Fibroblast of lung (primary cell): ENCODE results near the gene HOXB6. TPM values are rescaled to one million over a fixed set of nuclear protein-coding genes. Genes with fewer than 3 reads are reported as not detected.

Source experiments
- DNase-seq, 2 donors: peaks; one replicate each; pipeline versions ENCODE4 v3.0.0 to v3.0.0-alpha.2; 2010; ENCODE audit warnings: low read depth in 2 of 2
- H2AFZ ChIP-seq: 2 replicates; pipeline ENCODE4 v1.5.1; 2012; ENCODE audit warnings: low read length, control low read depth, inconsistent platforms
- H3K27ac ChIP-seq: 2 replicates; pipeline ENCODE4 v1.5.1; 2011; ENCODE audit warnings: low read length, control low read depth; ENCODE audit not compliant: insufficient read depth
- H3K27me3 ChIP-seq: 2 replicates; pipeline ENCODE4 v1.5.1; 2011; ENCODE audit warnings: mild to moderate bottlenecking, low read length; ENCODE audit not compliant: control insufficient read depth, insufficient read depth
- H3K36me3 ChIP-seq: 2 replicates; pipeline ENCODE4 v1.5.1; 2011; ENCODE audit warnings: low read length; ENCODE audit not compliant: control insufficient read depth, insufficient read depth
- H3K4me1 ChIP-seq: 2 replicates; pipeline ENCODE4 v1.5.1; 2011; ENCODE audit warnings: low read length; ENCODE audit not compliant: control insufficient read depth, insufficient read depth; ENCODE audit errors: extremely low read depth
- H3K4me2 ChIP-seq: 2 replicates; pipeline ENCODE4 v1.5.1; 2011; ENCODE audit warnings: low read length, control low read depth; ENCODE audit not compliant: insufficient read depth; ENCODE audit errors: extremely low read depth
- H3K4me3 ChIP-seq, 4 experiments: fragments of 200-600 bp in 1 of 4; sonication (generic) in 1 of 4; replicated peaks in 1 of 4; 2 replicates each; pipeline ENCODE4 v1.5.1; 2011 to 2016; ENCODE audit warnings: low read length in 4 of 4, low read depth in 3 of 4, mild to moderate bottlenecking in 3 of 4, control low read depth in 2 of 4, inconsistent platforms in 1 of 4, mixed read lengths in 1 of 4; ENCODE audit not compliant: insufficient read depth in 1 of 4; ENCODE audit errors: control extremely low read depth in 1 of 4
- H3K79me2 ChIP-seq: 2 replicates; pipeline ENCODE4 v1.5.1; 2012; ENCODE audit warnings: mild to moderate bottlenecking, low read length, inconsistent platforms; ENCODE audit not compliant: control insufficient read depth, insufficient read depth
- H3K9ac ChIP-seq: 2 replicates; pipeline ENCODE4 v1.5.1; 2011; ENCODE audit warnings: mild to moderate bottlenecking, low read length, control low read depth; ENCODE audit not compliant: insufficient read depth
- H3K9me3 ChIP-seq: 2 replicates; pipeline ENCODE4 v1.5.1; 2012; ENCODE audit warnings: low read depth, low read length; ENCODE audit not compliant: control insufficient read depth, insufficient read depth
- H4K20me1 ChIP-seq: 2 replicates; pipeline ENCODE4 v1.5.1; 2011; ENCODE audit warnings: low read length; ENCODE audit not compliant: control insufficient read depth, insufficient read depth; ENCODE audit errors: extremely low read depth
- EZH2 ChIP-seq: IDR thresholded peaks from 2 replicates; pipeline ENCODE4 v1.5.1; 2012; ENCODE audit warnings: low read length, control low read depth, mild to moderate bottlenecking; ENCODE audit errors: missing control alignments
- polyA plus RNA-seq, 2 donors: library from polyadenylated mRNA; depleted of rRNA in 1 of 2; stranded (reverse) in 1 of 2; unstranded in 1 of 2; fragments of >200 nt; gene quantifications; 2 replicates each; pipeline ENCODE4 v1.2.1, GENCODE V29; 2011 to 2012; ENCODE audit warnings: missing spikeins in 1 of 2
- total RNA-seq: library from RNA; depleted of rRNA; stranded (reverse); fragments of >200 nt; gene quantifications from 2 replicates; pipeline ENCODE4 v1.2.1, GENCODE V29; 2014

Gene HOXB6
- total and polyA plus RNA-seq, 2 donors (not counting 1 experiment from before 2014, with no cell fraction given): 16.2 to 28.9 TPM

GRCh38 chr17:48546137-48546923 is 58.5 kb downstream of the HOXB6 start:
- no peaks in the 10 kb centered on the region for H3K9me3 ChIP-seq
- H3K36me3 ChIP-seq: peaks cover 19% of the 10 kb centered on the region
- no peak for TF ChIP-seq EZH2
- H2AFZ ChIP-seq: no peak overlapping the region
- DNase-seq: peak in 1 of 2 donors; percentile 83
- H4K20me1 ChIP-seq: no peaks in the 10 kb centered on the region
- H3K79me2 ChIP-seq: peaks cover 89% of the 10 kb centered on the region
- H3K4me1 ChIP-seq: peaks cover 29% of the 10 kb centered on the region
- peak overlapping the region; percentile 94 for H3K4me2 ChIP-seq
- H3K27me3 ChIP-seq: no peaks in the 10 kb centered on the region
- no peak overlapping the region for H3K9ac ChIP-seq
- peak overlapping the region; percentile 97 for H3K27ac ChIP-seq
- H3K4me3 ChIP-seq: peak overlapping the region in 3 of 4 experiments; percentile 20 to 90 (median 46)

Other genes with a start within 250 kb of the HOXB6 start
- not detected in 2 replicates for gene SKAP1, start 174.8 kb downstream of the HOXB6 start, total RNA-seq
- not detected in 2 replicates for gene SKAP1, start 174.8 kb downstream of the HOXB6 start, polyA plus RNA-seq
- gene HOXB1, start 74.0 kb downstream of the HOXB6 start, total RNA-seq: not detected in 2 replicates
- not detected in 2 replicates for gene HOXB1, start 74.0 kb downstream of the HOXB6 start, polyA plus RNA-seq
- gene HOXB2, start 59.9 kb downstream of the HOXB6 start, total RNA-seq: 9.2 and 12.2 TPM in 2 replicates
- gene HOXB2, start 59.9 kb downstream of the HOXB6 start, polyA plus RNA-seq: 12.3 and 15.9 TPM in 2 replicates
- gene HOXB4, start 26.6 kb downstream of the HOXB6 start, total RNA-seq: 6.2 and 8.9 TPM in 2 replicates
- gene HOXB4, start 26.6 kb downstream of the HOXB6 start, polyA plus RNA-seq: 3.4 and 3.8 TPM in 2 replicates
- gene HOXB3, start 14.7 kb downstream of the HOXB6 start, total RNA-seq: 15.7 and 28.6 TPM in 2 replicates
- gene HOXB3, start 14.7 kb downstream of the HOXB6 start, polyA plus RNA-seq: 15.7 and 19.5 TPM in 2 replicates
- 1.0 and 2.1 TPM in 2 replicates for gene HOXB5, start 11.2 kb downstream of the HOXB6 start, total RNA-seq
- 9.4 and 17.2 TPM in 2 replicates for gene HOXB5, start 11.2 kb downstream of the HOXB6 start, polyA plus RNA-seq
- 6.4 and 7.4 TPM in 2 replicates for gene HOXB7, start 6.0 kb upstream of the HOXB6 start, total RNA-seq
- 11.8 and 12.7 TPM in 2 replicates for gene HOXB7, start 6.0 kb upstream of the HOXB6 start, polyA plus RNA-seq
- 0.33 and 0.51 TPM in 2 replicates for gene HOXB8, start 10.3 kb upstream of the HOXB6 start, total RNA-seq
- 1.4 and 2.0 TPM in 2 replicates for gene HOXB8, start 10.3 kb upstream of the HOXB6 start, polyA plus RNA-seq
- not detected in 2 replicates for gene HOXB9, start 21.4 kb upstream of the HOXB6 start, total RNA-seq
- 0.06 TPM in 1 of 2 replicates, not detected in the other for gene HOXB9, start 21.4 kb upstream of the HOXB6 start, polyA plus RNA-seq
- not detected in 2 replicates for gene PRAC1, start 117.5 kb upstream of the HOXB6 start, total RNA-seq
- not detected in 2 replicates for gene PRAC1, start 117.5 kb upstream of the HOXB6 start, polyA plus RNA-seq
- gene PRAC2, start 118.2 kb upstream of the HOXB6 start, total RNA-seq: not detected in 2 replicates
- not detected in 2 replicates for gene PRAC2, start 118.2 kb upstream of the HOXB6 start, polyA plus RNA-seq
- gene HOXB13, start 123.8 kb upstream of the HOXB6 start, total RNA-seq: not detected in 2 replicates
- not detected in 2 replicates for gene HOXB13, start 123.8 kb upstream of the HOXB6 start, polyA plus RNA-seq
- gene TTLL6, start 212.2 kb upstream of the HOXB6 start, total RNA-seq: under 0.01 and 0.17 TPM in 2 replicates
- gene TTLL6, start 212.2 kb upstream of the HOXB6 start, polyA plus RNA-seq: not detected in 2 replicates
- gene CALCOCO2, start 226.0 kb upstream of the HOXB6 start, total RNA-seq: 50.1 and 65.1 TPM in 2 replicates
- gene CALCOCO2, start 226.0 kb upstream of the HOXB6 start, polyA plus RNA-seq: 85.2 and 164 TPM in 2 replicates